Measurements from ENCODE around the gene TNFRSF13B.
"Not testable (repeated sequence)": the region's sequence is repeated elsewhere in the genome, so short reads cannot be mapped to it uniquely, and the experiment has no call there.

Gene TNFRSF13B

DNA sequence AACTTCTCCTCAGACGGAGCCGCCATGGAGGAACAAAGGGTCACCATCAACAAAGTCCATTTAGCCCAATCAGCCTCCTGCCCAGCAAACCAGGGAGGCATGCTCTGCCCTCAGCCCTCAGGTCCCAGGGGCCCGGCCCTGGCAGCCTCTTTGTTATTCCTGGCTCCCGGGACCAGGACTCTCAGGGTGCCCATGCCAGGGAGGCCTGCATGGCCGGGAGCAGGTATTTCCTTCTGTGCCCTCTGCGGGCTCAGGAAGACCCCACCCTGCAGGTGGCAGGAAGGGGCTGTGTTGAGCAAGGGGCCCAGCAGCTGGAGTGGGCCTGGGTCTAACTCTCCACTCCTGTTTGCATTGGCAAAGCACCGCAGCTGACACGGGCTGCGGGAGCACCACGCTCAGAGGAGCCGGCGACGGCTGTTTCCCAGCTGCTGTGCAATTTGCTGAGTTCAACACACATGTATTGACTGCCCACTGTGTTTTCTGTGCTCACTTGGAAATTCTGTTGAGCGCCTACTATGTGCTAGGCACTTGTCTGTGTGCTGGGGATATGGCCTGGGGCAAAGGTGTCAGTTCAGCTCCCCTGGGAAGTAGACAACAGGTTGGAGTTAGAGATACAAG is 33.2 kb upstream of the TNFRSF13B start:
- not testable (repeated sequence) for DNase-seq

GRCh38 chr17:17004251-17004996 is 32.5 kb upstream of the TNFRSF13B start:
- no peak for DNase-seq

DNA sequence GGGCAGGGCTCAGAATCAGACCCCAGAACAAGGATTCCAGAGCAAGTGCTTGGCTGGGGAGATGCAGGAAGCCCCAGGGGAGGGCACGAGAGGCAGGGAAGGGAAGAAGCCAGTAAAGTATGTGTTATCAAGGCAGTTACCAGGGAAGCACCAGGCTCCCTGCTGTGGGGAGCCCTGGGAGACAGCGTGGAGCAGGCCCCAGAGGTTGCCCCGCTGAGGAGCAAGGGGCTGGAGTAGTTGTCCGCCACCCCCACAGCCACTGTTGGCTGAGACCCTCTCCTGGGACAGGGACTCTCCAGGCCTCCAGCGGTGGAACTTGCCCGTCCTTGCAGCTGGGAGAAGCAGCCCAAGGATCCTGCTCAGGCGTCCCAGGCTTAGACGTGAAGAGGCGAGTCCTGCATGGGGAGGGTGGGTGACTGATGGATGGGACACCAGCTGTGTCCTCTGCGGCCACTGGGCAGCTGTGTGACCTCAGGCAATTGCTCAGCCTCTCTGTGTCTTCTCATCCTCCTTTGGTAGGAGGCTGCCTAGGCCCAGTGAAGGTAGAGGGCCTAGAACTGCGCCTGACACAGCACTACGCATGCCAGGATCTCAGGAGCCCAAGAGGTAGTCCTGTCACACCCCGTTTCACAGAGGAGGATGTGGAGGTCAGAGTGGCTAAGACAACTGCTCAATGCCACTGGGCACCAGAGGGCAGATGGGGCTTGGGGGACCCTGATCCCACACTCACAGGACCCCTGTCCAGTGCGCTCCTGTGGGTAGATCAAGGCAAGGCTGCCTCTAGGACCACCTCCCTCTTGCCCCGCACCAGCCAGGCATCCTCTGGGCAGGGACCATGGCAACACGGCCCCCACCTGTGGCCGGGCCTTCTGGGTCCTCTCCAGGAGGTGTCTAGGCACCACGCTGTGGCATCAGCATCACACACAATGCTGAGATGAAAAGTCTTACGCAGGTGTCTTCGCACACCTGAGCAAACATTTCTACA is 31.1 kb upstream of the TNFRSF13B start:
- DNase-seq: not testable (repeated sequence)

DNA sequence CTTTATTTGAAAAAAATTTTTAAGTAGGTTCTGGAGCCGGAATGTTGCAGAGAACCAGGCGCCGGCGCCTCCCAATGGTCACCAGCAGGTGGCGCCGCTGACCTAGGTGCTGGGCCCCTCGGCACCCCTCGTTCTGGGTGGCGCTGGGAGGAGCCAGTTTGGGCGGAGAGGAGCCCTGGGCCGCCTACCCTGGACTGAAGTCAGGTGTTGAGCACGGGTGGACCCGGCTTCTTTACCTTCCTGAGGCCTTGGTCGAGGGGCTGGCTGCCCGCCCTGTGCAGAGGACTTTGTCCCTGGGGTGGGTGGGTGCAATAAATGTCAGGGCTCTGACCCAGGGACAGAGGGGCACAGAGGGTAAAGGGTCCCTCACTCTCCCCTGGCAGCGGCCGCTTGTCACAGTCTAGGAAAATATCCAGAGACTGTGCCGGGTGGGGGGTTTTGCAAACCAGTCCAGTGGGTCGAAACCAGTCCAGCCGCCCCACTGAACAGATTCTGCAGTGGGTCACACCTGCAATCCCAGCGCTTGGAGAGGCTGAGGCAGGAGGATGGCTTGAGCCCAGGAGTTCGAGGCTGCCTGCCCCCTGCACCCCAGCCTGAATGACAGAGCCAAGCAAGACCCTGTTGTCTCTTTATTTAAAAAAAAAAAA is 30.1 kb upstream of the TNFRSF13B start:
- DNase-seq: peak; percentile 24

GRCh38 chr17:17001076-17001777 is 29.3 kb upstream of the TNFRSF13B start:
- no peak for DNase-seq

DNA sequence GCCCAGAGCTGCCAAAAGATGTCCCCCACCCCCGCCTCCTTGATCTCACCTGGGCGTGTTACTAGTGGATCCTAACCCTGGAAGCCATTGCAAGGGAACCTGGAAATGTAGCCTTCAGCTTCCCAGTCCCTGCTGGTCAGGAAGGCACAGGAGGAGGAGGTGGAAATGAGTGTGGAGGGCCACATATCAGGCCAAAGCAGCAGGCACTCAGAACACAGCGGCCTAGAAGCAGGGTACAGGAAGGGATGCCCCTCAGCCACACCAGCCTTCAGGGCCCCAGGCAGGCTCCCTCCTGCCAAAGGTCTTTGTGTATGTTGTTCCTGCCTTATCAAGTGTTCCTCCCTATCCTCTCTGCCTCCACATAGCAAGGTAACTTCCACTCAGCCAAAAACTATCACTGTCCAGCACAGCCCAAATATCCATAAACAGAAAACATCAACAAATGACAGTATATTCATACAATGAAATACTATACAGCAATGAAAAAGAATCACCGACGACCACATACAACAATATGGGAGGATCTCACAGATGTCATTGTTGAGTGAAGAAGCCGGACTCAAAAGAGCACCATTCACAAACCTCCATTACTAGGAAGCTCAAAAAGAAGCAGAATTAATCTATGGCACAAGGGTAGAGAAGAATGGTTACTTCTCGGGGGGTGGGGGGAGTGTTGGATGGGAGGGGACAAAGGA is 28.2 kb upstream of the TNFRSF13B start:
- no peak for DNase-seq

GRCh38 chr17:16997514-16998429 is 25.9 kb upstream of the TNFRSF13B start:
- no peak for DNase-seq

GRCh38 chr17:16996726-16997125 is 24.8 kb upstream of the TNFRSF13B start:
- not testable (repeated sequence) for DNase-seq

- no peak for DNase-seq
Measured at GRCh38 chr17:16995930-16996329, 24.0 kb upstream of the TNFRSF13B start.

GRCh38 chr17:16994631-16995030 is 22.7 kb upstream of the TNFRSF13B start:
- no peak for DNase-seq

DNA sequence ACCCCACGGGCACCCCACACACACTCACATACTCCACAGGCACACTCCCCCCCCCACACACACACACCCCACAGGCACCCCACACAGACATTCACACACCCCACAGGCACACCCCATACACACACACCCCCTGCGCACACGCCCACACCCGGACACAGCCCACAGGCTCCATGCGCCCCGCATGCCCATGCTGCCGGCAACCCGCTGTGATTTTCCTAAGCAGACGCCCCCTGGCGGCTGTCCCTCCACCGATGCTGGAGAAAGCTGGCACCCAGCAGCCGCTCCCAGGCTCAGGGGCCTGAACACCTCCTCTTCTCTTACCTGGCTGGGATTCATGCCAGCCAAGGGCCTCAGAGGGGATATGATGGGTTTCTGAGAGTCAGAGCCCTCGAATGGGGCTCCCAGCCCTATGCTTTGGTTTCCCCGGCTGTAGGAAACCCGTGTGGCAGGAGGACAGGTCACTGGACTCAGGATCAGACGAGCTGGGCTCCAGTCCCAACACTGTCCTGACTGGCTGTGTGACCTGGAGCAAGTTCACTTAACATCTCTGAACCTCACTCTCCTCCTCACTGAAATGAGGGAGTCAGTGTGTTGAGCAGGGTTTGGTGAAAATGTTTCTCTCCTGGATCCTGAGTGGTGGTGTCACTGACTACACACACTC is 19.6 kb upstream of the TNFRSF13B start:
- DNase-seq: no peak

- no peak for DNase-seq
Measured at GRCh38 chr17:16989953-16990860, 18.3 kb upstream of the TNFRSF13B start.

GRCh38 chr17:16989230-16989952 is 17.5 kb upstream of the TNFRSF13B start:
- DNase-seq: no peak

GRCh38 chr17:16988749-16989229 is 16.9 kb upstream of the TNFRSF13B start:
- no peak for DNase-seq

- DNase-seq: no peak
Measured at GRCh38 chr17:16987830-16988601, 16.1 kb upstream of the TNFRSF13B start.

DNA sequence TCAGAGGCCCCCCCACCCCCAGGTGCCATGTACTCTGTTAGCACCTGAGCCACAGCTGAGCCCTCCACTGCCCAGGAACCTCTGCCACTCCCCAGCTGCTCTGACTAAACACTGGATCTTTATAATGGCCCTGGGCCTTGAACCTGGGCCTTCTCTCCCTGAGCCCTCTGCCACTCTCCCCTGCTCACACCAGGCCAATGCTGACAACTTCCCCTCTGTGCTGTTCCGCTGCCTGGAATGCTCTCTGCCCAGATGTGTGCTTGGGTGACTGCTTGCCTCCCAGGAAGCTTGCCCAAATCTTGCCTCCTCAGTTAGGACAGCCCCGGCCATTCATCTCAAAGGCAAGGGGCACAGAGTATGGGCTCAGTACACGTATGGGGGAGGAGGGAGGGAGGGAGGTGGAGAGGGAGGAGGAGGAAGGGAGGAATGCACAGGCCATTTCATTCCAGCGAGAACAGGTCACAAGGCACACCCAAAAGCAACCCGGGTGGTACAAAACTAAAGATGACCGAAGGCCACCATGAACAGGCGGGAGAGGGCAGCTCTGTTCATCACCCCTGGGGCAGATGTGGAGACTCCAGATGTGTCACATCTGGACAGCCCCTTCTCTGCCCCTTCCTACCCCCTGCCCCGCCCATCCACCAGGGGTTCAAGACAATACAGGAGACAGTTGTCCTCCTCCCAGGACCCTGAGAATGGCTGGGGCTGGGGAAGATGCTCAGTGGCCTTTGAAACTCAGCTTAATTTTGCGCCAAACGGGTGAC is 15.3 kb upstream of the TNFRSF13B start:
- DNase-seq: no peak
